Adrenal gland (tissue), 12 donors: ENCODE data around the gene CFAP74. TPM values are rescaled to one million over a fixed set of nuclear protein-coding genes. Genes with fewer than 3 reads are reported as not detected.
A peak's percentile ranks its signal among the peaks of the same experiment; 100 is the strongest.

Source experiments
- DNase-seq, 7 donors: peaks; one replicate each; pipeline ENCODE4 v3.0.0-alpha.2; 2019 to 2020
- H3K27ac ChIP-seq, 5 donors: fragments of 200-600 bp; sonication (generic) in 4 of 5; 1 replicate in 3 of 5; 2 replicates in 2 of 5; pipeline versions ENCODE4 v1.5.1 to v1.8.0; 2016 to 2020; ENCODE audit warnings: mild to moderate bottlenecking in 1 of 5
- H3K27me3 ChIP-seq: fragments of 200-600 bp; 2 replicates; pipeline ENCODE4 v1.8.0; 2021
- H3K36me3 ChIP-seq, 2 donors: fragments of 200-600 bp; replicated peaks in 1 of 2; 1 replicate in 1 of 2; 2 replicates in 1 of 2; pipeline versions ENCODE4 v1.5.1 to v1.8.0; 2018 to 2022
- H3K4me1 ChIP-seq, 2 donors: fragments of 200-600 bp; replicated peaks in 1 of 2; 1 replicate in 1 of 2; 2 replicates in 1 of 2; pipeline versions ENCODE4 v1.5.1 to v1.8.0; 2018 to 2021
- H3K4me3 ChIP-seq, 4 donors: fragments of 200-600 bp; sonication (generic) in 3 of 4; one replicate each; pipeline ENCODE4 v1.5.1; 2016 to 2018
- H3K9me3 ChIP-seq, 3 donors: fragments of 200-600 bp; sonication (generic) in 1 of 3; replicated peaks in 1 of 3; 1 replicate in 2 of 3; 2 replicates in 1 of 3; pipeline versions ENCODE4 v1.5.1 to v1.8.0; 2016 to 2021
- POLR2A ChIP-seq, 2 donors: fragments of 450-650 bp; IDR thresholded peaks; one replicate each; pipeline ENCODE4 v1.6.1; 2017; ENCODE audit warnings: antibody characterized with exemption in 2 of 2, mild to moderate bottlenecking in 2 of 2, moderate library complexity in 1 of 2
- WGBS, 4 donors: extraction: QIAGEN DNeasy Blood & Tissue Kit in 2 of 4; methylation state at CpG; one replicate each; pipeline versions ENCODE4 v1.1.5 to v1.1.7; 2013 to 2017; 5-methylcytosine and 5-hydroxymethylcytosine counted together
- intact Hi-C, 2 donors: fragments of 100-400 bp; cut with DNase I; formaldehyde crosslinking; loops; one replicate each; pipeline versions ENCODE4 v1.14.1 to v1.15.0; 2022 to 2023
- polyA plus RNA-seq, 3 donors: library from polyadenylated mRNA; stranded (reverse); fragments of 200-250 nt in 2 of 3; fragments of 350-450 nt in 1 of 3; fragmentation: Illumina TruSeq in 1 of 3; extraction: RNeasy Lipid Tissue Mini Kit (QIAGEN cat#74804) in 1 of 3; gene quantifications; one replicate each; pipeline ENCODE4 v1.2.3, GENCODE V29; 2013 to 2014
- total RNA-seq, 9 donors: library from RNA; depleted of rRNA in 4 of 9; stranded (reverse); fragments of >200 nt in 4 of 9; fragments of 120-200 nt in 1 of 9; fragmentation: NEBNext Ultra II Directional in 1 of 9; extraction: Animal tissue kit (Norgen Biotek cat#: 25700) in 1 of 9; gene quantifications; one replicate each; pipeline versions ENCODE4 v1.1.0 to v1.2.4, GENCODE V29; 2013 to 2023
- TF ChIP-seq, protein P1 (sequence below), 6 experiments: fragments of 450-650 bp in 4 of 6; fragments of 200-600 bp in 2 of 6; sonication (generic) in 1 of 6; IDR thresholded peaks; 1 replicate in 5 of 6; 2 replicates in 1 of 6; pipeline versions ENCODE4 v1.5.1 to v1.8.0; 2016 to 2021; ENCODE audit warnings: antibody characterized with exemption in 6 of 6, mild to moderate bottlenecking in 2 of 6, moderate library complexity in 1 of 6
- donor health status: healthy with polysubstance abuse.
- donor health status: Bipolar disorder and iron deficiency.
- donor health status: DM: yes; HTN: yes; CAD: no.
- donor health status: DM: no; HTN: no; CAD: no.
- donor health status: DM: no; HTN: no; CAD: no.
- donor health status: DM: yes; HTN: yes; CAD: no.

The CFAP74 gene
- total and polyA plus RNA-seq, 12 donors = 0.11 to 7.6 (median 2.8) TPM; not detected in 1

- intact Hi-C loops = no loop called here
- no peaks in the 10 kb centered on the region for H3K9me3 ChIP-seq
- no peaks in the 10 kb centered on the region for H3K27me3 ChIP-seq
- no peak overlapping the region for H3K4me3 ChIP-seq
- 84 to 87% (median 87%) methylated on average over 11 of the region's 11 CpGs for WGBS, 4 donors
- TF ChIP-seq, protein P1, sequence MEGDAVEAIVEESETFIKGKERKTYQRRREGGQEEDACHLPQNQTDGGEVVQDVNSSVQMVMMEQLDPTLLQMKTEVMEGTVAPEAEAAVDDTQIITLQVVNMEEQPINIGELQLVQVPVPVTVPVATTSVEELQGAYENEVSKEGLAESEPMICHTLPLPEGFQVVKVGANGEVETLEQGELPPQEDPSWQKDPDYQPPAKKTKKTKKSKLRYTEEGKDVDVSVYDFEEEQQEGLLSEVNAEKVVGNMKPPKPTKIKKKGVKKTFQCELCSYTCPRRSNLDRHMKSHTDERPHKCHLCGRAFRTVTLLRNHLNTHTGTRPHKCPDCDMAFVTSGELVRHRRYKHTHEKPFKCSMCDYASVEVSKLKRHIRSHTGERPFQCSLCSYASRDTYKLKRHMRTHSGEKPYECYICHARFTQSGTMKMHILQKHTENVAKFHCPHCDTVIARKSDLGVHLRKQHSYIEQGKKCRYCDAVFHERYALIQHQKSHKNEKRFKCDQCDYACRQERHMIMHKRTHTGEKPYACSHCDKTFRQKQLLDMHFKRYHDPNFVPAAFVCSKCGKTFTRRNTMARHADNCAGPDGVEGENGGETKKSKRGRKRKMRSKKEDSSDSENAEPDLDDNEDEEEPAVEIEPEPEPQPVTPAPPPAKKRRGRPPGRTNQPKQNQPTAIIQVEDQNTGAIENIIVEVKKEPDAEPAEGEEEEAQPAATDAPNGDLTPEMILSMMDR (IDR thresholded peaks at IDR 0.05) = no peak
- no peak for TF ChIP-seq POLR2A (IDR thresholded peaks at IDR 0.05)
- peaks cover 0 to 7% of the 10 kb centered on the region in 2 donors for H3K36me3 ChIP-seq
- H3K4me1 ChIP-seq = peaks cover 35 to 73% of the 10 kb centered on the region in 2 donors
- H3K27ac ChIP-seq = no peak overlapping the region
- no peak for DNase-seq
Measured at GRCh38 chr1:1876335-1876930, 127.2 kb downstream of the CFAP74 start.

GRCh38 chr1:1875932-1876331 is 127.7 kb downstream of the CFAP74 start:
- intact Hi-C loops = no loop called here
- WGBS, 4 donors = 67 to 76% (median 71%) methylated on average over 1 of the region's 1 CpG
- Histone ChIP-seq H3K4me1 (peaks cover 30 to 70% of the 10 kb centered on the region in 2 donors), H3K4me3 (no peak overlapping the region), H3K9me3 (no peaks in the 10 kb centered on the region), H3K36me3 (peaks cover 0 to 7% of the 10 kb centered on the region in 2 donors), H3K27me3 (no peaks in the 10 kb centered on the region), H3K27ac (no peak overlapping the region)
- DNase-seq = no peak
- TF ChIP-seq, protein P1 (IDR thresholded peaks at IDR 0.05) = no peak
- TF ChIP-seq POLR2A (IDR thresholded peaks at IDR 0.05) = no peak

DNA sequence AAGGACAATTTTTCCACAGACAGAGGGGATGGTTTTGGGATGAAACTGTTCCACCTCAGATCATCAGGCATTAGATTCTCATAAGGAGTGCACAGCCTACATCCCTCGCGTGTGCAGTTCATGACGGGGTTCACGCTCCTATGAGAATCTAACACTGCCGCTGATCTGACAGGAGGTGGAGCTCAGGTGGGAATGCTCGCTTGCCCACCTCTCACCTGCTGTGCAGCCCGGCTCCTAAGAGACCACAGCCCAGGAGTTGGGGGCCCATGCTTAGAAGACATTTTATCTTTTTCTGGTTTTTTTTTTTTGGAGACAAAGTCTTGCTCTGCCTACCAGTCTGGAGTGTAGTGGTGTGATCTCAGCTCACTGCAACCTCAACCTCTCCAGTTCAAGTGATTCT is 128.7 kb downstream of the CFAP74 start:
- no peak for DNase-seq
- intact Hi-C loops = no loop called here
- TF ChIP-seq POLR2A (IDR thresholded peaks at IDR 0.05) = no peak
- TF ChIP-seq, protein P1 (IDR thresholded peaks at IDR 0.05) = no peak
- 96 to 97% (median 97%) methylated on average over 7 of the region's 7 CpGs for WGBS, 4 donors
- H3K4me3 ChIP-seq = no peak overlapping the region
- H3K4me1 ChIP-seq = peaks cover 24 to 65% of the 10 kb centered on the region in 2 donors
- H3K27me3 ChIP-seq = no peaks in the 10 kb centered on the region
- no peak overlapping the region for H3K27ac ChIP-seq
- H3K9me3 ChIP-seq = no peaks in the 10 kb centered on the region
- H3K36me3 ChIP-seq = peaks cover 0 to 7% of the 10 kb centered on the region in 2 donors

DNA sequence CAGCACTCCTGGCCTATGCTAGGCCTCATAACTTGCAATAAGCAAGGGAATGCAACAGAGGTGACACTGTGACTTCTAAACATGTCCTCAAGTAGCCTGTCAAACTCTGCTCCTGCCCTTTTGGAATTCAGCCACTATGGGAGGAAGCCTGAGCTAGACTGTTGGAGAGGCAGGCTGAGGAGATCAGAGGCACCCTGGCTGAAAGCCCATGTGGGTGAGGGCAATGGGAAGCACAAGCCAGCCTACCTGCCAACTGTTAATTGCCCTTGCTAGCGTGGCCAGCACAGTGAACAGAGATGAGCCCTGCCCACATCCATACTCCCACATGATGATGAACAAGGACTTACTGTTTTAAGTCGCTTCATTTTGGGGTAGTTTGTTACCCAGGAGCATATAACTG is 130.4 kb downstream of the CFAP74 start:
- H3K9me3 ChIP-seq = no peaks in the 10 kb centered on the region
- intact Hi-C loops = no loop called here
- H3K36me3 ChIP-seq = peaks cover 0 to 7% of the 10 kb centered on the region in 2 donors
- DNase-seq = peak; percentile 40 to 86 (median 74)
- H3K4me1 ChIP-seq = peaks cover 35 to 70% of the 10 kb centered on the region in 2 donors
- peak overlapping the region in 2 of 5 donors; percentile 3 to 33 for H3K27ac ChIP-seq
- TF ChIP-seq, protein P1 (IDR thresholded peaks at IDR 0.05) = no peak
- TF ChIP-seq POLR2A (IDR thresholded peaks at IDR 0.05) = no peak
- H3K27me3 ChIP-seq = no peaks in the 10 kb centered on the region
- no peak overlapping the region for H3K4me3 ChIP-seq
- WGBS, 4 donors = 60 to 73% (median 69%) methylated on average over 2 of the region's 2 CpGs
